CD1c-positive myeloid dendritic cell (primary cell): ENCODE measurements around the gene FBXO45.
"Not testable (repeated sequence)": the region's sequence is repeated elsewhere in the genome, so short reads cannot be mapped to it uniquely, and the experiment has no call there.

Experiments
- DNase-seq: peaks from one replicate; pipeline ENCODE4 v3.0.0-alpha.2; 2016; ENCODE audit errors: extremely low spot score

The FBXO45 gene

DNA sequence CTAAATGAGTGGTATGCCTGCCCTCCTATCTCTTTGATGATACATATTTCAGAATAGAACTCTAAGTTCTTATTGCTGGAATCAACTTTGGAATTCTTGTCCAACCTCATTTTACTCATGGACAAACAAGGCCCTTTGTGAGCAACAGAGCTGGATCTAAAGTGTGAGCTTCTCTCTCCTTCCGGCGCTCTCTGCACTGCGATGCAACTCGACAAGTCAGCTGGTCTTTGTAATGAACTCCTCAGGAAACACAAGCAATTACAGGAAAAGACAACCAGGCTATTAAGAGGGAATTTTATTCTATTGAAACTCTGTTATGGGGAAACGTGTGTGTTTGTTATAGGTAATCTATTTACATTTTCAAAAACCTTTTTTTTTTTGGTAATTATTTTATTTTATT lies 50.8 kb downstream of the FBXO45 start:
- DNase-seq = no peak

DNA sequence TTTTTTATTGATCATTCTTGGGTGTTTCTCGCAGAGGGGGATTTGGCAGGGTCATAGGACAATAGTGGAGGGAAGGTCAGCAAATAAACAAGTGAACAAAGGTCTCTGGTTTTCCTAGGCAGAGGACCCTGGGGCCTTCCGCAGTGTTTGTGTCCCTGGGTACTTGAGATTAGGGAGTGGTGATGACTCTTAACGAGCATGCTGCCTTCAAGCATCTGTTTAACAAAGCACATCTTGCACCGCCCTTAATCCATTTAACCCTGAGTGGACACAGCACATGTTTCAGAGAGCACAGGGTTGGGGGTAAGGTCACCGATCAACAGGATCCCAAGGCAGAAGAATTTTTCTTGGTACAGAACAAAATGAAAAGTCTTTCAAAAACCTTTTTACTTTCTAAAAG lies 51.2 kb downstream of the FBXO45 start:
- DNase-seq = not testable (repeated sequence)

GRCh38 chr3:196620161-196620604 lies 51.7 kb downstream of the FBXO45 start:
- peak; percentile 92 for DNase-seq

GRCh38 chr3:196620684-196621083 lies 52.2 kb downstream of the FBXO45 start:
- DNase-seq = no peak

GRCh38 chr3:196621611-196622010 lies 53.2 kb downstream of the FBXO45 start:
- DNase-seq = no peak

DNA sequence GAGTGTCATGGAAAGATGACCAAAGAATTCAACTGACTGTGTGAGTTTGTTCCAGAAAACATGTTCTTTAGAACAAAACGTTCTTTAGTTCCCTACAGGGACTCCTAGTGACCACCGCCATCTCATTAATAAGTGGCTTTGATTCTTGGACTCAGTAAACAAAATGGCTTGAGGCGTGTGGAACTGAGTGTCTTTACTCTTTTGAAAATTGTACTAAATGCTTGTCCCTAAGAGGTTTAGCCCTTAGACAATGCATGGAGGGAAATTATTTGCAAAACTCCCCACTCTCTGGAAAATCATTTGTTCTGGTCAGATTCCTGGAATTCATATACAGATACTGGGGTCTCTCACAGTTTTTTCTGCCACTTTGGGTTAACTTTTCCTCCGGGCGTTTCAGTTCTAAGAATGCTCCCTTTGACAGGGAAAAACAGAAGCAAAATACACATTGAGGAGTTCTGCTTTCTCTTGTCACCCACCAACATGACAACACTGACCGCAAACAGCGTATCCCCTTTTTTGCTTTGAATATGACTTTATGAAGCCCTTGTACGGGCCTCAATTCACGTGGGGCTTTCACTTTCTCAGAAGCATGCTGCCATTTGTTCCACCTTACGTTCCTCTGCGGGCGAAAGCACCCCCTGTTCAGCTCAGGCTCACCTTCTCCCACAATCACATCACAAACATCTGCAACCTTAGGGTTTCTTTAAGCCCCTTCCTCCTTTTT lies 55.8 kb downstream of the FBXO45 start:
- DNase-seq = peak; percentile 95

- peak; percentile 96 for DNase-seq
Observed at GRCh38 chr3:196624907-196625306, 56.4 kb downstream of the FBXO45 start.

GRCh38 chr3:196625331-196625730 lies 56.9 kb downstream of the FBXO45 start:
- DNase-seq = no peak

DNA sequence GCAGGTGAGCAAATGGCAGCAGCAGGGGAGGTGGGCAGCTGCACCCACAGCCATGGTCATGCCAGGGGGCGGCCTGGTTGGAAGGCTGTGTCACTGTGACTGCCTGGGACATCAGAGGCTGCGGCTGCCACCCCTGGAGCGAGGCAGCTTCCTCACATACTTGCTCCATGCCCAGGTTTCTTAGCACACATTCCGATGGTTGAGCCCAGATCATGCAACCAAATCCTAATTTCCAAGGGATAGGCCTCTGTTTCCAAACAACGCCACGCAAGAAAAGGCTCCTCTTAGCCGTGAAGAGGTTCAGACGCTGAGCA lies 59.4 kb downstream of the FBXO45 start:
- no peak for DNase-seq

GRCh38 chr3:196629228-196629627 lies 60.8 kb downstream of the FBXO45 start:
- peak; percentile 69 for DNase-seq

- DNase-seq = no peak
Observed at GRCh38 chr3:196631682-196632045, 63.2 kb downstream of the FBXO45 start.

DNA sequence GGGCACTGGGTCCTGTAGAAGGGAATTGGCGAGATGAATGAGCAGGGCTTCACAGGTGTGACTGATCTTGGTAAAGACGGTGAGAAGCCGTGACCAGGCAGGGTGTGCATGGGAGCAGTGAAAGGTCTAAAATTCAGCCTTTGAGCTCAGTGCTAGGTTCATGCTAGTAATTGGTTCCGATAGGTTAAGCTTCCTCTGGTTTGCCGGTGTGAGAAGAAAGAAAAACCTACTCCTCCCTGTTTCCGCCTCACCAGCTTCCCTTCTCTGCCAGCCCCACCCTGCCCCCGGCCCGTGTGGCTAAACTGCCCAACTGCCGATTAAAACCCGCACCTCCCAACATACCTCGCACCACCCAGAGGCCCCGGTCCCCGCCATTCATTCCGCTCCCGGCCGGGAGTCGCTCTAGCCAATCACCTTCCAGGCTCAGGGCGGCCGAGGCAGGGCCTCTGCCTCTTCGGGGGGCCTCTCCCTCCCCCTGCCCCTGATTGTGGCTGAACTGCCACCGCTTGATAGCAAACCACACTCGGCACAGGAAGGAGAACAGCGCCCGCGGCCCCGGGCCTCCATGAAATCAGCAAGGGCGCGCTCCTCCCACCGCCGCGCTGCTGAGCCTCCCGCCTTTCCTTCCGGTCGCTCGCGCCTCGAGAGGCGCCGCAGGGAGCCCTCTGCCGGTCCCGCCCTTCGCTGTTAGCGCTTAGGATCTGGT lies 63.7 kb downstream of the FBXO45 start:
- DNase-seq = peak; percentile 95

- no peak for DNase-seq
Observed at GRCh38 chr3:196633555-196634151, 65.2 kb downstream of the FBXO45 start.

DNA sequence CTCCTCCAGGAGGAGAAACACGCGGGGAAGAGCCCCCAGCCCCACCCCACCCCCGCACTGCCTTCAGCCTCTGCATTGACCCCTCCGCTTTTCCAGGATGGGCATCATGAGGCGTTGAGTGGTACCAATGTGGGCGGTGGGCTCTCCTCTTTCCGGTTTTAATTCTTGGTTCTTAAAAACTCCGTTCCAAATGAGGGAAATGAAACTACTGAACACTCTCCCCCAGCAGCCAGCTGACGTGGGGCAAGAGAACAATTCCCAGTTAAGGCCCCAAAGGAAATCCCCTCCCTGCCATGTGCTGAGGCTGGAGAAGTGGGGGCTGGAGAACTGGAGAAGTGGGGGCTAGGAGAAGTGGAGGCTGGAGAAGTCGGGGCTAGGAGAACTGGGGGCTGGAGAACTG lies 65.8 kb downstream of the FBXO45 start:
- peak; percentile 95 for DNase-seq

- no peak for DNase-seq
Observed at GRCh38 chr3:196634829-196635228, 66.4 kb downstream of the FBXO45 start.

DNA sequence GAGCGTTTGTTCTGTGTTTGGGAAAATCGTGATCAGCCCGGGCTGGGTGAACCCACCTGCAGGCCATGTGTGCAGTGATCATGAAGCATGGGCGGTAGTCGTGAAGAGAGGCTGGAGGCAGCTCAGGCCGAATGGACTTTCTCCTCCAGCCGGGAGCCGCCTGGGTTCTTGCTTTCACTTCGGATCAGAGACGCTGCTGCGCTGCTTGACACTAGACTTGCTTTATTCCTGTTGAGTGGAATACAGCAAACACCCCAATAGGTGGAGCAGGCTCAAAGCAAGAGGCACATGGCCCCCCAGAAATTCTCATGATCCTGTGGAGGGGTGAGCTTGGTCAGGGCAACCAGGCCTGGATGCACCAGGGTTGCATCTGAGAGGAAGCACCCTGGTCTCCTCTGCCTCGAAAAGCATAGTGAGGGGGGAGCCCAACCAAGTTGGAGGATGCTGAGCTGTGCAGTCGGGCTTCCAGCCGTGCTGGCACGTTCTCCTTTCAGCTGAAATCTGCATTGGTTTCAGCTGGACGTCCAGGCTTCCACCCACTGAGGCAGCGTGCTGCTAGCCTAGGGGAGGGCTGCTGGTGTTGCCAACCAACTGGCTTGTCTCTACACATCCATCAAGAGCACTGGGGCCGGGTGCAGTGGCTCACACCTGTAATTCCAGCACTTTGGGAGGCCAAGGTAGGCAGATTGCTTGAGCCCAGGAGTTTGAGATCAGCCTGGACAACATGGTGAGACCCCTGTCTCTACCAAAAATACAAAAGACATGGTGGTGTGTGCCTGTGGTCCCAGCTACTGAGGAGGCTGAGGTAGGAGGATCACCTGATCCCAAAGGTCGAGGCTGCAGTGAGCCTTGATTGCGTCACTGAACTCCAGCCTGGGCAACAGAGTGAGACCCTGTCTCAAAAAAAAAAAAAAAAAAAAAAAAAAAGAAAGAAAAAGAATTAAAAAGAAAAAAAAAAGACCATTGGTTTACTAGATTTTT lies 68.2 kb downstream of the FBXO45 start:
- peak; percentile 55 for DNase-seq

GRCh38 chr3:196637941-196638340 lies 69.5 kb downstream of the FBXO45 start:
- DNase-seq = not testable (repeated sequence)
